GM18505 (cell line): ENCODE measurements around the gene ADSL.

Experiments
- ATAC-seq: cut with Tn5 transposase; IDR thresholded peaks from one replicate; pipeline ENCODE4 v1.9.1; 2021; ENCODE audit not compliant: unreplicated experiment
- POLR2A ChIP-seq: IDR thresholded peaks from 4 replicates; pipeline ENCODE4 v1.6.1; 2011; ENCODE audit warnings: borderline replicate concordance; ENCODE audit not compliant: insufficient read depth, insufficient read length; ENCODE audit errors: extremely low read depth

The ADSL gene

GRCh38 chr22:40322818-40323447 is 23.4 kb upstream of the ADSL start:
- no peak for ATAC-seq
- no peak for TF ChIP-seq POLR2A

- no peak for TF ChIP-seq POLR2A
- no peak for ATAC-seq
Observed at GRCh38 chr22:40323681-40324171, 22.6 kb upstream of the ADSL start.

DNA sequence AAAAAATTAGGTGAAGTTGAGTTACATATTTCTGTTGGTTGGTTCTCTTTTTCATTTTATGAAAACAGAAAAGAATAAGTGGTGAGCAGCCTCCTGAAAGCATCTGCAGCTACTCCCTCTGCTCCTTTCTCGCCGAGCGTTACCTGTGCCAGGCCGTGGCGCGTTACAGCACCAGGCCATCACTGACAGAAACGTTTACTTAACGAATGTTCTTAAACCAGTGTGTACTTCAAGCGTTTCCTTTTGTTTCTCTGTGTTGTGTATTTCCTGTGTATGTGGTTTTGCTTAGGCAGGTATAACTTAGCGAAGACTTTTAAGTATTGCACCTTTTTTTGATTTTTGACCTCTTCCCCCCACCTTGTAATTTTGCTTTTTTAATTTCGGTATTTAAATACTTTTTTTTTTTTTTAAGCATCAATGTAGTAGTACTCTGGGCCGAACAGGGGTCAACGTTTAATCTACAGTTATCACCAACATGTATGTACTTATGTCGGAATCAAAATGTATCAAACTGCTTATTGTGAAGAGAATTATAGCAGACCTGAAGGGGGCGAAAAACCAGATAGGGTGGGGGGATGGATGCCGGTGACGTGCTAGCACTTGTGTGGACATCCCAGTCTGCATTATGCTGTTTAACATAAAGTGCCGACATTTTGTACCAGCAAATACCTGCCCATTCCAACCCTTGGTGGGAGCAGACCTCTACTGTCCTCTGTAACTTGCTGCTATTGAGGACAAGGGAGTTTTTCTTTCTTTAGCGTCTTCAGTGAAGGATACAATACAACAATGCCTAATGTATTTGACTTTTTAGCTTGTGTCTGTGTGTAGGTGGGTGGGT is 21.6 kb upstream of the ADSL start:
- ATAC-seq = no peak
- no peak for TF ChIP-seq POLR2A

DNA sequence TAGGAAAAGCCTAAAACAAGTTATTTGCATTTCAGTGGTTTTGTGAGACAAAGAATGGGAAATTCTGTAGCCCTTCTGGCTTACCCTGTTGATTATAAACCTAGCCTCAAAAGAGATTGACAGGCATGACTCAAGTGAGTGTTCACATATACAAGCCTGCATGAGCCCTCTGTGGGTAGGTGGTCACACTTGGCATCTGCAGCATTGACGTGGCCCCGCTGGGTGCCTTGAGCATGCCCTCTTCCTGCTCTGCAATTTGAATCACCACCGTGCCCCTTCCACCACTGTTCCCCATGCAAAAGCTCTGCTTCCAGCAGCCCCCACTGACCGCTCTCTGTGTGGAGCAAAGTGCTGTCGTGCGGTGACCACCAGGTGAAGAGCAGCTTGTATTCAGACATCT is 21.0 kb upstream of the ADSL start:
- no peak for ATAC-seq
- no peak for TF ChIP-seq POLR2A

GRCh38 chr22:40326905-40327735 is 19.2 kb upstream of the ADSL start:
- no peak for ATAC-seq

DNA sequence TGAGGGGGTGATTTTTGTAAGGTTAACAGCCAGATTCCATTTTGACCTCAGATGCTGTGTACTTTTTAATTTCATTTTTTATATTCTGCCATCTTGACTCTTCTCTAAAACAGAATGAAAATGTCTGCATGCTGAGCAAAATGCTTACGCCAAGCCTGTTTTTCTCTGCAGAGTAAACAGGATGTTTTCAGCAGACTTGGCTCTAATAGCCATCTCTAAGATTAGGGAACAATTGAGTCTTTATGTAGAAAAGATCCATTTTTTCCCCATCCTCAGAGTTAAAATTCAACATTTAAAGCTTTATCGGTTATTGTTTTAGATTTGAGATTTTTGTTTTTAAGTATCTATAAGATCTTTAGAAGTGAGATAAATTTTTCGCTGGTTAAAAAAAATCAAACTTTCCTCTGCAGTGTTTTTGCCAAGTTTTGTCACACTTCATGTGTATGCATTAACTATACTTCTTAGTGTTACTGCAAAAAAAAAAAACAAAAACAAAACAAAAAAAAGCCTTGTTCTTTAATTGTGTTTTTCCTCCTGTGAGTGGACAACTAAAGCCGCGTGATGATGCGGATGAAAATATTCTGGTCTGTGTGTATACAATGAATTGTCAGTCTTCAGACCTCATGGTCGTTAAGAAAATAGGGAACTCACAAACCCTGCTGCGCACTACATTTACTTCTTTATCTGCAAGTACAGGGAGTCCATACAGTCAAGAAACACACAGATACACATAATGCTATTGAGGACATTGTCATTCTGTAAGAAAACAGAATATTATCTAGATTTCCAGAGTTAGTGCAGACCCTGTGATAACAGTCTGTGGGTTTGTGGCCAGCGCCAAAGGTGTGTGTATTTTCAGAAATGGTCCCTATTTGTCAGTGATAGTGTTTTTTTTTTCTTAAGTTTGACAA is 17.5 kb upstream of the ADSL start:
- no peak for TF ChIP-seq POLR2A
- no peak for ATAC-seq

More at GRCh38 chr22:40326905-40327735, 19.2 kb upstream of the ADSL start:
- TF ChIP-seq POLR2A = no peak

DNA sequence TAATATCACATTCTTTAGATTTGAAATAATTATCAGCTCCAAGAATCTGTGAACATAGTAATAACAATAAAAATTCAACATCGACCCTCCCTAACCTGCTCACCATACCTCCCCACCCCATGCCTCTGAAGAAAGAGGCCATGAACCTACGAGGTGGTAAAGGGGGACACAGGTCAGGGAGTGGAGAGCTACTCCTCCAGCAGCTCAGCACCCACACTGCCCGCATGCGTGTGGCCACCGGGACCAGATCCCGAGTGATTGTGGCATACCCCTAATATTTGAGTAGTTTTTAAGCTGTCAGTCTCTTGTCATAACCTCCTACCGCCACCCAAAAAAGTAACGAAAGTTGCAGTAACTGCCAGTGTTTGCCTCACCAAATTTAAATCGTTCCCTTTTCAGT is 16.8 kb upstream of the ADSL start:
- no peak for ATAC-seq

GRCh38 chr22:40330086-40330485 is 16.2 kb upstream of the ADSL start:
- no peak for TF ChIP-seq POLR2A

More for the DNA sequence above, 16.8 kb upstream of the ADSL start:
- TF ChIP-seq POLR2A = no peak

GRCh38 chr22:40330615-40331014 is 15.7 kb upstream of the ADSL start:
- ATAC-seq = no peak
- TF ChIP-seq POLR2A = no peak

More at GRCh38 chr22:40330086-40330485, 16.2 kb upstream of the ADSL start:
- ATAC-seq = no peak

- TF ChIP-seq POLR2A = no peak
- no peak for ATAC-seq
Observed at GRCh38 chr22:40331706-40332105, 14.6 kb upstream of the ADSL start.

- TF ChIP-seq POLR2A = no peak
- ATAC-seq = no peak
Observed at GRCh38 chr22:40332319-40332781, 13.9 kb upstream of the ADSL start.

DNA sequence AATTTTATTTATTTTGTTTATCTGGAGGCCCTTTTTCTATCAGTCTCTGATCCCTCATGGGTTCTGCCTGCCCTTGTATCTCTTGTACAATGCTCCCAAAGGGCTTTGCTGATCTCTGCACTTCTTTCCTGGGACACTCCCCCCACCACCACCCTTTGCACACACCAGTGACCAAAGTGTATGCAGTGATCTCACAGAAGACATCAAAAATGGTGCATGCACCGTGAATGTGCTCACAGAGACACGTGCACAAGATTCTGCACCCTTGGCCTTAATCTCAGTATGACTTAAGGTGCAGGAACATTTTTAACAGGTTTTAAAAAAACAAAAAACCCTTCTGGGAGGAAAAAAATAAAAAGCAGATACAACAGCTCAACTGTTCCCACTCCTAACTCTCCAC is 12.2 kb upstream of the ADSL start:
- no peak for ATAC-seq
- no peak for TF ChIP-seq POLR2A
